CD4-positive, CD25-positive, alpha-beta regulatory T cell (primary cell): ENCODE measurements around the gene RYR3. TPM values are rescaled to one million over a fixed set of nuclear protein-coding genes. Genes with fewer than 3 reads are reported as not detected.

ENCODE experiments used
- ATAC-seq, 2 donors: fragments of 150-1000 bp; cut with Tn5 transposase; one replicate each; pipeline ENCODE4 v1.10.0; 2021; ENCODE audit warnings: low read depth in 2 of 2, moderate number of reproducible peaks in 2 of 2, moderate library complexity in 1 of 2
- DNase-seq, 3 donors: peaks; one replicate each; pipeline versions ENCODE4 v3.0.0 to v3.0.0-alpha.2; 2012 to 2022; ENCODE audit warnings: mixed read lengths in 1 of 3
- H3K27ac ChIP-seq: one replicate; pipeline ENCODE4 v1.7.0; 2013; ENCODE audit warnings: mild to moderate bottlenecking, low read length; ENCODE audit not compliant: insufficient read depth, poor library complexity, severe bottlenecking
- H3K27me3 ChIP-seq: one replicate; pipeline ENCODE4 v1.7.0; 2013; ENCODE audit warnings: low read length; ENCODE audit not compliant: control insufficient read depth, insufficient read depth
- H3K36me3 ChIP-seq: one replicate; pipeline ENCODE4 v1.7.0; 2013; ENCODE audit warnings: mild to moderate bottlenecking, low read length, moderate library complexity; ENCODE audit not compliant: control insufficient read depth, insufficient read depth
- H3K4me1 ChIP-seq: 2 replicates; pipeline ENCODE4 v1.7.0; 2013; ENCODE audit warnings: mild to moderate bottlenecking, low read length; ENCODE audit not compliant: insufficient read depth, control insufficient read depth, poor library complexity, severe bottlenecking
- H3K4me3 ChIP-seq: one replicate; pipeline ENCODE4 v1.7.0; 2013; ENCODE audit warnings: low read depth, mild to moderate bottlenecking, low read length, moderate library complexity
- H3K9me3 ChIP-seq, 2 experiments: 1 replicate in 1 of 2; 2 replicates in 1 of 2; pipeline ENCODE4 v1.7.0; 2013; ENCODE audit warnings: low read length in 2 of 2, mild to moderate bottlenecking in 1 of 2, moderate library complexity in 1 of 2; ENCODE audit not compliant: control insufficient read depth in 2 of 2
- H3K27ac Mint-ChIP-seq, 3 donors: one replicate each; pipeline ENCODE4 v1.8.0; 2020 to 2022; ENCODE audit warnings: mild to moderate bottlenecking in 3 of 3, mixed read lengths in 3 of 3, moderate library complexity in 2 of 3
- H3K27me3 Mint-ChIP-seq: one replicate; pipeline ENCODE4 v1.8.0; 2022; ENCODE audit warnings: mild to moderate bottlenecking, mixed read lengths
- H3K36me3 Mint-ChIP-seq: one replicate; pipeline ENCODE4 v1.8.0; 2020; ENCODE audit warnings: mixed read lengths
- H3K4me1 Mint-ChIP-seq, 4 donors: one replicate each; pipeline ENCODE4 v1.8.0; 2020 to 2022; ENCODE audit warnings: mixed read lengths in 4 of 4, mild to moderate bottlenecking in 1 of 4
- H3K4me3 Mint-ChIP-seq, 4 donors: one replicate each; pipeline ENCODE4 v1.8.0; 2020 to 2022; ENCODE audit warnings: mild to moderate bottlenecking in 4 of 4, mixed read lengths in 4 of 4, moderate library complexity in 3 of 4
- H3K9me3 Mint-ChIP-seq, 7 donors: one replicate each; pipeline ENCODE4 v1.8.0; 2020 to 2022; ENCODE audit warnings: mixed read lengths in 7 of 7, mild to moderate bottlenecking in 3 of 7, moderate library complexity in 2 of 7
- polyA plus RNA-seq, 4 donors: library from polyadenylated mRNA; unstranded; fragments of 300-500 nt; fragmentation: Illumina TruSeq; gene quantifications; one replicate each; pipeline ENCODE4 v1.2.3, GENCODE V29; 2021
- total RNA-seq: library from RNA; stranded (reverse); gene quantifications from one replicate; pipeline ENCODE4 v1.2.3, GENCODE V29; 2022

Gene RYR3
- total and polyA plus RNA-seq, 5 donors from 2014 or later = 0.05 to 0.19 (median 0.09) TPM; not detected in 1

DNA sequence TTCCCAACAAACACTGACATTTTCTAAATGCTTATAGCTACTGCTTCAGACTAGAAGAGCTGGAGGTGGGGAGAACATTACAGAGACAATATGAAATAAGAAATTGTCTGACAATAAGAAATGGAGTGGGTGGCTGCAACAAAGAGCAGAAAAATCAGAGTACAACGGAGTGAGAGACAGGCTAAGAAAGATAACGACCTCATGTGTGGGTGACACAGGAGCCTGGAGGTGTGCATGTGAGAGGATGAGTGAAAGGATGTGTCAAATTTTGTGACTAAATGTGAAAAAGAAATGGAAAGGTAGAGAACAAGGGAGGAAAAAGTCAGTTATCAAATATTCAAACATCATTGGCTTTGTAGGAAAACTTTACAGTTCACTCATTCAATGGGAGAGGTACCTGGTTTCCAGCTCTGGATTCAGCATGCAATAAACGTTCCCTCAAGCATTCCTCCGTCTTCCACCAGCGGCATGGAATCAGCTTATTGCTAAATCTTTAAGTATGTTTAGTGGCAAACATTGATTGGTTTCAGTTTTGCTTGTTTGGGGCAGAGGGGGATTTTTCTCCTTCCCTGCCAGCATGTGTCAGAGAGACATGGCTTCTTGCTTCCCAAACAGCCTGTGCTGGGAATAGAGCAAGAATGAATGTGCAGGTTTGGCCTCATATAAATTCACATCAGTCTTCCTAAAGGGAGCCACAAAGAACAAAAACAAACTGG, 553.8 kb downstream of the RYR3 start:
- Mint-ChIP-seq H3K4me1 (no peaks in the 10 kb centered on the region), H3K4me3 (no peak overlapping the region), H3K36me3 (peaks cover 45% of the 10 kb centered on the region), H3K27ac (no peak overlapping the region), H3K27me3 (no peaks in the 10 kb centered on the region), H3K9me3 (no peaks in the 10 kb centered on the region)
- H3K36me3 ChIP-seq = peaks cover 11% of the 10 kb centered on the region
- ATAC-seq (no peak), DNase-seq (no peak)
- H3K9me3 ChIP-seq = no peaks in the 10 kb centered on the region
- no peak overlapping the region for H3K4me3 ChIP-seq
- no peak overlapping the region for H3K27ac ChIP-seq
- no peaks in the 10 kb centered on the region for H3K27me3 ChIP-seq
- H3K4me1 ChIP-seq = no peaks in the 10 kb centered on the region

DNA sequence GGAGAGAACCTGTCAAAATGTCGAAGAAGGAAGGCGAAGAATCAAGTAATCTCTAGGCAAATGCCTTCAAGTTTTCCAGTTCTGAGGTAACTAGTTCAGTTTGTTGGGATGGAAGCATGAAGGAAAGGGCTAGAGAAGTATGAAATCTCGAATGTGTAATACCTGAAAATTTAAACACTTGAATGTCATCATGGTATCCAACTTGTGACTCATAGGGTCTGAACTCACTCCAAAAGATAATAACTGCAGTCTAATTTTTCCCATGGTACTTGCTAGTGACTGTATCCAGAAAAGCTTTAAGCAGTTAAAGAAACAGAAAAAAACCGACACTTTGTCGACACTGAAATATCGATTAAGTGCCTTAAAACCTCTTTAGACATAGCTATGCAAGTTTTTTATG, 554.6 kb downstream of the RYR3 start:
- Histone ChIP-seq H3K4me3 (no peak overlapping the region), H3K4me1 (no peaks in the 10 kb centered on the region), H3K9me3 (no peaks in the 10 kb centered on the region), H3K27me3 (no peaks in the 10 kb centered on the region), H3K27ac (no peak overlapping the region), H3K36me3 (peaks cover 11% of the 10 kb centered on the region)
- peaks cover 42% of the 10 kb centered on the region for H3K36me3 Mint-ChIP-seq
- H3K4me3 Mint-ChIP-seq = no peak overlapping the region
- no peak overlapping the region for H3K27ac Mint-ChIP-seq
- DNase-seq (no peak), ATAC-seq (no peak)
- no peaks in the 10 kb centered on the region for H3K4me1 Mint-ChIP-seq
- H3K9me3 Mint-ChIP-seq = no peaks in the 10 kb centered on the region
- no peaks in the 10 kb centered on the region for H3K27me3 Mint-ChIP-seq

DNA sequence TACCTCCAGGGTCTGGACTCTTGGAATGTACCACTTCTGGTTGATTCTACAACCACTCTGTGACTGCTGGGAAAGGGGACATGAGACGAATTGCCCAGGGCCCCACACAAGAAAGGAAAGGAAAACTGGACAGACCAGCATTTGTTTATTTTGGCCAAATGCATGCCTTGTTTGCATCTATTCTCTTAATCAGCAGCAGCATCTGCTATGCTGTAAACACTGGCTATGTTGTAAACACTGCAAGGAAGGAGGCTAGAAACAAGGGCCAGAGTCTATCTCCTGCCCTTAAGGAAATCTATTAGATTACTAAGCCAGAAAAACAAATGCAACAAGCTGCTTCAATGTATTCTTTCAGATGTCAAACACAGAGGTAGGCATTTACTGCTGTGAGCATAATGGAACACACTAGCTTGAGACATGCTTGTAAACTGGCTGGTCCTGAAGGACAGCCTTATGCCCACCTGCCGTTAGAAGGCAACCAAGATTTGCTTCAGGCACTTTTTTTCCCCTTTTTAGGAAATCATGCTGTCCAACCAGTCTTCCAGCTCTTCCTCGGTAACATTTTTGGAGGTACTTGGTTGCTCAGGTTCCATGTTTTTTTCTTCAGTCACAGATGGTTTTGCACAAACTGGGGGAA, 555.5 kb downstream of the RYR3 start:
- Mint-ChIP-seq H3K36me3 (peaks cover 41% of the 10 kb centered on the region), H3K27me3 (no peaks in the 10 kb centered on the region), H3K9me3 (no peaks in the 10 kb centered on the region), H3K4me1 (no peaks in the 10 kb centered on the region), H3K27ac (no peak overlapping the region), H3K4me3 (no peak overlapping the region)
- Histone ChIP-seq H3K4me3 (no peak overlapping the region), H3K4me1 (no peaks in the 10 kb centered on the region), H3K9me3 (no peaks in the 10 kb centered on the region), H3K36me3 (peaks cover 11% of the 10 kb centered on the region), H3K27ac (no peak overlapping the region), H3K27me3 (no peaks in the 10 kb centered on the region)
- ATAC-seq (no peak), DNase-seq (no peak)

DNA sequence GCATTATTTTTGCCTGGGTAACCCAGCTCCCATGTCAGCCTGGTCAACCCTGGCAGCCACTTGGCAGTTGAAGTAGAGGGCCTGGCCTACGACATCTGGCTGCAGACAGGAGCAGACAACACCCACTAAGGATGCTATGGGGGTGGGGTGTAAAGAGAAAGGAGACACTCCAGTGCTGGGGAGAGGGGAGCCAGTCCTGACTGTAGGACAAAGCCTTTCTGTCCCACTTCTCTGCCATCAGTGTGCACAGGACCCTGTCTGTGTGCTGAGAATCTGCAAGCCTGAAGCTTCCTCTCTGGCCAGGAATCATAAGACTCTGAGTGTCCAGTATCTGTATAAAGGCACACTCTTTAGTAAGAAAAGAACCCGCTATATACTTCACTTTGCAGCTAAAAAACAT, 561.2 kb downstream of the RYR3 start:
- no peaks in the 10 kb centered on the region for H3K4me1 Mint-ChIP-seq

DNA sequence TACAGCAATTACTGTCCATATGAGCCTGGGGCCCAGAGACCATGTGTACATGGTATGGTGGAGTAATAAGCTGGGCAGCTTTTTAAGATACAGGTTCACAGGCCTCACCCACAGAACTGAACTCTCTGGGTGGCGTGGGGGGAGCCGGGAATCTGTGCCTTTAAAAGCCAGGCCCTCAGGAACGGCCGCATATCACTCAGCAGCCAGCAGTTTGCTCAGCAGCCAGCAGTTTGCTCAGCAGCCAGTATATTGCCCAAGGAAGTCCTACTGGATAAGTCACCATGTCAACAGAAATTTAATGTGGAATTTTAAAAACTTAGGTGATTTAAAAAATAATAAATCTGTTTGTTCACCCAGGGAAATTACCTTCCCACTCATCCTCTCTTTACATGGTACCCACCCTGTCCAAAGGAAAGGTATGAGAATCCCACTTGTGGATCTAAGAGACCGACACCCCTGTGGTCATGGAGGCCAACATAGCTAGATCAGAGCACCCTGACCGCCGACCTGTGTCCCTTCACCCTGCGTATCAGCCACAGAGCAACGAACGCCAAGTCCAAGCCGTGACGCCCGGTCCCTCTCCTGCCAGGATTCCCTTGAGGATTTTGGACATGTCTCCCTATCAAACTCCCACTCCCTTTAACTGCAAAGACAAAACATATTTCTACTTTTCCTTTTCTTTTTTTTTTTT, 561.8 kb downstream of the RYR3 start:
- H3K4me3 Mint-ChIP-seq = no peak overlapping the region
- no peak overlapping the region for H3K27ac ChIP-seq
- H3K9me3 Mint-ChIP-seq = no peaks in the 10 kb centered on the region
- H3K27ac Mint-ChIP-seq = no peak overlapping the region
- no peak for DNase-seq
- H3K27me3 ChIP-seq = no peaks in the 10 kb centered on the region
- no peak for ATAC-seq
- no peaks in the 10 kb centered on the region for H3K9me3 ChIP-seq
- H3K4me1 Mint-ChIP-seq = no peaks in the 10 kb centered on the region
- no peaks in the 10 kb centered on the region for H3K27me3 Mint-ChIP-seq
- H3K4me3 ChIP-seq = no peak overlapping the region
- peaks cover 6% of the 10 kb centered on the region for H3K36me3 ChIP-seq
- no peaks in the 10 kb centered on the region for H3K4me1 ChIP-seq
- peaks cover 11% of the 10 kb centered on the region for H3K36me3 Mint-ChIP-seq

More for the DNA sequence above, 561.2 kb downstream of the RYR3 start:
- no peaks in the 10 kb centered on the region for H3K27me3 ChIP-seq
- DNase-seq (no peak), ATAC-seq (no peak)
- no peak overlapping the region for H3K27ac ChIP-seq
- no peaks in the 10 kb centered on the region for H3K4me1 ChIP-seq
- H3K9me3 Mint-ChIP-seq = no peaks in the 10 kb centered on the region
- H3K4me3 ChIP-seq = no peak overlapping the region
- no peaks in the 10 kb centered on the region for H3K9me3 ChIP-seq
- peaks cover 16% of the 10 kb centered on the region for H3K36me3 Mint-ChIP-seq
- peaks cover 6% of the 10 kb centered on the region for H3K36me3 ChIP-seq
- H3K27ac Mint-ChIP-seq = no peak overlapping the region
- no peaks in the 10 kb centered on the region for H3K27me3 Mint-ChIP-seq
- H3K4me3 Mint-ChIP-seq = no peak overlapping the region

DNA sequence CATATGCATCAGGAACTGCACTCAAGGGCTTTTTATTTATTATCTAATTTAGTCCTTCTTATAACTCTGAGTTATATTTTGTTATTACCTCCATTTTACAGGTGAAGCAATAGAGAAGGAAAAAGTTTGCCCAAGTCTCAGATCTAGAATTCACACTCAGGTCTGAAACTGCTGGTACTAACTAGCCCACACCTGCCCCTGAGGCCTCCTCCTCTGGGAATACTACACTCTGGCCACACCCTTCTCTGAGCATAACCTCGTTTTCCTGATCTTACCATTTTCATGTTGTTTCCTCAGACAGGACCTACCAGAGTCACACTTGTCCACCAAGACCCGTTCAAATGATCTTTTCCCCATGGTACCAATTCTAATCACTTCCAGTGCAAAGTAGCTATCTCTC, 563.4 kb downstream of the RYR3 start:
- H3K27me3 Mint-ChIP-seq = no peaks in the 10 kb centered on the region
- H3K4me3 Mint-ChIP-seq = no peak overlapping the region
- Histone ChIP-seq H3K27ac (no peak overlapping the region), H3K27me3 (no peaks in the 10 kb centered on the region), H3K4me3 (no peak overlapping the region), H3K4me1 (no peaks in the 10 kb centered on the region), H3K9me3 (no peaks in the 10 kb centered on the region), H3K36me3 (peaks cover 6% of the 10 kb centered on the region)
- no peaks in the 10 kb centered on the region for H3K4me1 Mint-ChIP-seq
- DNase-seq = no peak
- no peaks in the 10 kb centered on the region for H3K9me3 Mint-ChIP-seq
- ATAC-seq = no peak
- H3K27ac Mint-ChIP-seq = no peak overlapping the region
- peaks cover 11% of the 10 kb centered on the region for H3K36me3 Mint-ChIP-seq

DNA sequence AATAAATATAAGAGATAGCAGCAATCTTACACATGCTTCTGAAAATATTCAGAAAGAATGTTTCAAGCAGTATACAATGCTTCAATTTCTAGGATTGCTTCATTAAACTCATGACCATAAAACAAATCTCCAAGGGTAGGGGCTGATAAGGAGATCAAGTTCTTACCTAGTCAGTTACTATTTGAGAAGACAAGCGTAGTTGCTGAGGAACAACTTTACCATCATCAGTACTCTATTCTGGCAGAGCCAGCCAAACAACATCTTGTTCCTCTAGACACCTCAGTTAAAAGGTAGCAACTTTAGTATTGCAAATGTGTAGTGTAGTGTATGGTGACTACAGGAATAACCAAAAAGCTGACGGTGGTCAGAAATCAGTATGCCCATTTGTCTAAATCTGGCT, 572.2 kb downstream of the RYR3 start:
- Mint-ChIP-seq H3K4me3 (no peak overlapping the region), H3K36me3 (no peaks in the 10 kb centered on the region), H3K27me3 (no peaks in the 10 kb centered on the region), H3K27ac (no peak overlapping the region), H3K9me3 (peaks cover 0 to 8% (median 3%) of the 10 kb centered on the region in 7 donors), H3K4me1 (no peaks in the 10 kb centered on the region)
- Histone ChIP-seq H3K27me3 (no peaks in the 10 kb centered on the region), H3K36me3 (no peaks in the 10 kb centered on the region), H3K4me1 (no peaks in the 10 kb centered on the region), H3K4me3 (no peak overlapping the region), H3K9me3 (peaks cover 0 to 4% of the 10 kb centered on the region in 2 experiments), H3K27ac (no peak overlapping the region)
- ATAC-seq = no peak
- no peak for DNase-seq
